Bronchial epithelial cell (primary cell): ENCODE data around the gene NCOA7. TPM values are rescaled to one million over a fixed set of nuclear protein-coding genes. Genes with fewer than 3 reads are reported as not detected.
"Not testable (repeated sequence)": the region's sequence is repeated elsewhere in the genome, so short reads cannot be mapped to it uniquely, and the experiment has no call there.

ENCODE experiments used
- DNase-seq: peaks from one replicate; pipeline ENCODE4 v3.0.0-alpha.2; 2010; ENCODE audit warnings: low read depth
- FAIRE-seq: peaks from 2 replicates; lab custom pipeline; 2011; peaks lifted over from hg19 to GRCh38; lab: Jason Lieb, UNC
- H3K27me3 ChIP-seq: 2 replicates; pipeline ENCODE4 v1.5.1; 2011; ENCODE audit warnings: low read length; ENCODE audit not compliant: control insufficient read depth, insufficient read depth
- H3K36me3 ChIP-seq: 2 replicates; pipeline ENCODE4 v1.5.1; 2011; ENCODE audit warnings: low read length; ENCODE audit not compliant: control insufficient read depth, insufficient read depth
- H3K4me3 ChIP-seq: 2 replicates; pipeline ENCODE4 v1.5.1; 2011; ENCODE audit warnings: mild to moderate bottlenecking, low read depth, low read length, control low read depth
- total RNA-seq: library from RNA; depleted of rRNA; stranded (reverse); fragments of >200 nt; gene quantifications from 2 replicates; pipeline ENCODE4 v1.2.1, GENCODE V29; 2014
- TF ChIP-seq, protein P1 (sequence below): IDR thresholded peaks from 2 replicates; pipeline ENCODE4 v1.5.1; 2011; ENCODE audit warnings: mild to moderate bottlenecking, moderate library complexity, low read length, control low read depth, inconsistent platforms; ENCODE audit not compliant: insufficient read depth, severe bottlenecking

NCOA7 gene
- total RNA-seq, 1 donor from 2014 or later, result 39.0 TPM

GRCh38 chr6:125962900-125963497 lies 172.2 kb downstream of the NCOA7 start:
- DNase-seq, result no peak
- no peak for FAIRE-seq

DNA sequence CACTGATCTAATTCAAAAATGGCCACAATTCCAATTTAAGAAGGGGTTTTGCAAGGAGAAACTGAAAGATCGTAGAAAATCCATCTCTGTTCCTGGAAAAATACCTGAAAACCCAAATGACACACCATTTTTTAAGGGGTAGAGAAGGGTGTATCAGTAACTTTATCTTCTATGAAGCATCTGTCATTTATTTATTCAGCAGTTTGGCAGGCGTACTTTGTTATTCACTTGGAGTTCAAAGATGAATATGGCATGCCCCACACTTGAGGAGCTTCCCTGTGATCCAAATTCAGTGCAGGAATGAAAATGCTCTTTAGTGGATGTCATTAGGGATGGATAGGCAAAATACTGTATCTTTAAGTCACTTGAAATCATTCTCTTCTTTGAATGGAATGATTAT lies 173.1 kb downstream of the NCOA7 start:
- H3K36me3 ChIP-seq, result peaks cover 2% of the 10 kb centered on the region
- no peaks in the 10 kb centered on the region for H3K27me3 ChIP-seq
- TF ChIP-seq, protein P1, sequence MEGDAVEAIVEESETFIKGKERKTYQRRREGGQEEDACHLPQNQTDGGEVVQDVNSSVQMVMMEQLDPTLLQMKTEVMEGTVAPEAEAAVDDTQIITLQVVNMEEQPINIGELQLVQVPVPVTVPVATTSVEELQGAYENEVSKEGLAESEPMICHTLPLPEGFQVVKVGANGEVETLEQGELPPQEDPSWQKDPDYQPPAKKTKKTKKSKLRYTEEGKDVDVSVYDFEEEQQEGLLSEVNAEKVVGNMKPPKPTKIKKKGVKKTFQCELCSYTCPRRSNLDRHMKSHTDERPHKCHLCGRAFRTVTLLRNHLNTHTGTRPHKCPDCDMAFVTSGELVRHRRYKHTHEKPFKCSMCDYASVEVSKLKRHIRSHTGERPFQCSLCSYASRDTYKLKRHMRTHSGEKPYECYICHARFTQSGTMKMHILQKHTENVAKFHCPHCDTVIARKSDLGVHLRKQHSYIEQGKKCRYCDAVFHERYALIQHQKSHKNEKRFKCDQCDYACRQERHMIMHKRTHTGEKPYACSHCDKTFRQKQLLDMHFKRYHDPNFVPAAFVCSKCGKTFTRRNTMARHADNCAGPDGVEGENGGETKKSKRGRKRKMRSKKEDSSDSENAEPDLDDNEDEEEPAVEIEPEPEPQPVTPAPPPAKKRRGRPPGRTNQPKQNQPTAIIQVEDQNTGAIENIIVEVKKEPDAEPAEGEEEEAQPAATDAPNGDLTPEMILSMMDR, result no peak
- H3K4me3 ChIP-seq, result no peak overlapping the region
- DNase-seq (no peak), FAIRE-seq (no peak)

More at GRCh38 chr6:125962900-125963497, 172.2 kb downstream of the NCOA7 start:
- TF ChIP-seq, protein P1, result no peak
- H3K36me3 ChIP-seq, result peaks cover 2% of the 10 kb centered on the region
- no peak overlapping the region for H3K4me3 ChIP-seq
- no peaks in the 10 kb centered on the region for H3K27me3 ChIP-seq

DNA sequence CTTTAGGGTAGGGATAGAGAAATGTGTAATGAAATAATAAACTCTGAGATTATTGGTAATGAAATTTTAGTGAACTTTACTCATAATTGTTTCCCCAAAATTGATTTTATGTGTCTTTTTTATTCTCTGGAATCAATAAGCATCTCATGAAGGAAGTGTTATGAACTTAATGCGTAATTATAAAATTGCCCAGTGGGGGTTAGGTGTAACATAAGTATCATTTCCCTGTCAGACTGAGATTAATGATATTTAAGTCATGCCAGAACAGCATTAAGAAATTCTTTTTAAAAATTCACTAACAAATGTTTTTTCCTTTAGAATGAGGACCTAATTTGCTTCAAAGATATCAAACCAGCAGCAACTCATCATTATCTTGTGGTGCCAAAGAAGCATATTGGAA lies 175.8 kb downstream of the NCOA7 start:
- no peaks in the 10 kb centered on the region for H3K27me3 ChIP-seq
- DNase-seq, result no peak
- H3K36me3 ChIP-seq, result peaks cover 2% of the 10 kb centered on the region
- TF ChIP-seq, protein P1, result no peak
- no peak for FAIRE-seq
- H3K4me3 ChIP-seq, result no peak overlapping the region

GRCh38 chr6:125968493-125968892 lies 177.7 kb downstream of the NCOA7 start:
- FAIRE-seq (no peak), DNase-seq (no peak)
- no peaks in the 10 kb centered on the region for H3K27me3 ChIP-seq
- TF ChIP-seq, protein P1, result no peak
- no peak overlapping the region for H3K4me3 ChIP-seq
- H3K36me3 ChIP-seq, result peaks cover 2% of the 10 kb centered on the region

- no peak for FAIRE-seq
- H3K27me3 ChIP-seq, result no peaks in the 10 kb centered on the region
- peaks cover 5% of the 10 kb centered on the region for H3K36me3 ChIP-seq
- DNase-seq, result no peak
- no peak overlapping the region for H3K4me3 ChIP-seq
- TF ChIP-seq, protein P1, result no peak
Measured at GRCh38 chr6:125970760-125971159, 180.0 kb downstream of the NCOA7 start.

DNA sequence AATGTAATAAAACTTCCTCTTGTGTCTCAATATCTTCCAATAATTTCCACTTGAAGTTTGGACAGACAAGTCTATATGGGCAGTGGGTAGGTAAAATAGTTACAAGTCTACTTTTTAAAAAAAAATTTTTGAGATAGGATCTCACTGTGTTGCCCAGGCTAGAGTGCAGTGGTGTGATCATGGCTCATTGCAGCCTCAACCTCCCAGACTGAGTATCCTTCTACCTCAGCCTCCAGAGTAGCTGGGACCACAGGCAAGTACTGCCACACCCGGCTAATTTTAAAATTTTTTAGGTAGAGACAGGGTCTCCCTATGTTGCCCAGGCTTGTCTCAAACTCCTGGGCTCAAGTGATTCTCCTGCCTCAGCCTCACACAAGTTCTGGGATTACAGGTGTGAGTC lies 181.7 kb downstream of the NCOA7 start:
- DNase-seq, H3K36me3 ChIP-seq, FAIRE-seq, H3K27me3 ChIP-seq, H3K4me3 ChIP-seq: not testable (repeated sequence)
